ENCODE results near the gene ACVR1.

The ACVR1 gene

DNA sequence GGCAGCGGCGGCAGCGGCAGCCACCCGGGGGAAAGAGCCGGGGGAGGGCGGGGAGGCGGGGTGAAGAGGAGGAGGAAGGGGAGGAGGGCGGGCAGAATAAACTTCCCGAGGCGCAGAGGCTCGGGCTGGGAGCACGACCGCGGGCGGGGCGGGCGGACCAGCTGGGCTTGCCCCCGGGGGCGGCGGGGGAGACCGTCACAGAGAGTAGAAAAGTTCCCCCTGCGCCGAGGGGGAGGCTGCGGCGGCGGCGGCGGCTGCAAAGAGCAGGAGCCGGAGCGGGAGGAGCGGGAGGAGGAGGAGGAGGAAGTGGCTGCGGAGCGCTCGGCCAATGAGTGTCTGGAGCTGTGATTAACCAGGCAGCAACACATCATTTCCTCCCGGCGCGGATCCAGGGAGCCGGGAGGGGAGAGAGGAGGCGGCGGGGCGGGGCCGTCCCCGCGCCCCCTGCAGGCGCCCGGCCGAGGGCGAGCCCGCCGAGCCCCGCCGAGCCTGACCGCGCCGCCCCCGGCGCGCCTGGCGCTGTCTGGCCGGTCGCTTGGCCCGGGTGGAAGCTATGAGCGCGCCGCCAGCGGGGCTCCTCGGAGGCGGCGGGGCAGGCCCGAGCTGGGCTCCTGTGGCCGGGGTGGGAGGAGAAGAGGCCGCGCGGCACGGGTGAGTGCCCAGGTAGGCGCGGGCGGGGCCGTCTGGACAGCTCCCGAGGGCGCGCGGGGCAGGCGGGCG, at the start of gene ACVR1:
ACVR1 (minus strand) TSS at position 265 of the 720 bp plus-strand sequence. CDS start 76,837 bp downstream, outside the sequence.
- peak; percentile 94 for DNase-seq

DNA sequence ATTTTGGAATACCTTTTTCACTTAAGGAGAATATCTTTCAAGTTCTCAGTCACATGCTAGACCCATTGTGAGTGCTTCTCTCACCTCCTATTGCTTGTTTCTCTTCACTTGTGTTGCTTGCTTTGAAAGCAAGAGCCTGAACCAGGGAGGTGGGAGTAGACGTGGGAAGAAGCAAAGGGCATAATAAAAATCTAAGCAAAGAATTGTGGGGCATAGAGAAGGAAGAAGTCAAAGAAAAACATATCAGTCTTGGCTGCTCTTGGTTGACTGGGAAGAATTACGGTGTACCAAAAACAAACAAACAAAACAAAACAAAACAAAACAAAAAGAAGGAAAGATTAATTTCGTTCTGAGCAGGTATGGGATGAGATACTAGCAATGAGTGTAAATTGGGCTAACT, 48.9 kb upstream of the ACVR1 start:
- DNase-seq: no peak

DNA sequence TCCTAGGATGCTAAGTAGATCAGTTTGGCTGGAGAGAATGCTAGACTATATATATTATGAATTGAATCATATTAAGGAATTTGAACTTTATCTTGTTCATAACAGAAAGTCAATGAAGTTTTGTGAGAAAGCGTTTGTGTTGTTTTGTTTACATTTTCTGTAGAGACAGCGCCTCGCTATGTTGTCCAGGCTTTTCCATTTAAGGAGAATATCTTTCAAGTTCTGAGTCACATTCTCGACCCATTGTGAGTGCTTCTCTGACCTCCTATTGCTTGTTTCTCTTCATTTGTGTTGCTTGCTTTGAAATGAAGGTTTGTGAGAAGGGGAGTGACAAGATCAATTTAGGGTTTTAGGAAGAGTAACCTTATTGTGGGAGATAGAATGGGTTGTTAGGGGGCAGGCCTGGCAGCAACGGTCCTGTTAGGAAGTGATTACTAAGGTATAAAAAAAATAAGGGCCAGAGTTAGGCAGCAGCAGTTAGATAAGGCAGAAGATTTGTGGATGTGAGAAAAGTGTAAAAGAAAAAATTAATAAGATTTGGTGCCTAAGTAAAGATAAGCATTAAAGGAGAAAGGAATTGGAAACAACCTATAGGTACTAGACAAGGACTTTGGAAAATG, 47.6 kb upstream of the ACVR1 start:
- no peak for DNase-seq

DNA sequence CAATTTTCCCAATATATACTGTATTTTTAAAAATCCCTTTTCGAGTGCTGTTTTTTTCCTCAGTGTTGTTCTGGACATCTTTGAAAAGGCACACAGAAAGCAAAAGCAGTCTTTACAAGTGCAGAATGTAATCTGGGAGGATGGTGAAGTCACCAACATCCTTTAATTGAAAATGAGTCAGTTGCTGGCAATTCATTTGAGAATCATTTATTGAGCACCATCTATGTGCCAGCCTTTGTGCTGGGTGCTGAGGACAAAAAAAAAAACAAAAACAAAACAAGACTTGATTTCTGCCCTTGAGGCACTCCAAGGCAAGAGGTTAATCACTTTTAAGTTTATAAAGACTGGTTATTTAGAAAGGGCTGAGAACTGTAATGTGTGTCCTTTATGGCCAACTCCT, 46.7 kb upstream of the ACVR1 start:
- DNase-seq: no peak

DNA sequence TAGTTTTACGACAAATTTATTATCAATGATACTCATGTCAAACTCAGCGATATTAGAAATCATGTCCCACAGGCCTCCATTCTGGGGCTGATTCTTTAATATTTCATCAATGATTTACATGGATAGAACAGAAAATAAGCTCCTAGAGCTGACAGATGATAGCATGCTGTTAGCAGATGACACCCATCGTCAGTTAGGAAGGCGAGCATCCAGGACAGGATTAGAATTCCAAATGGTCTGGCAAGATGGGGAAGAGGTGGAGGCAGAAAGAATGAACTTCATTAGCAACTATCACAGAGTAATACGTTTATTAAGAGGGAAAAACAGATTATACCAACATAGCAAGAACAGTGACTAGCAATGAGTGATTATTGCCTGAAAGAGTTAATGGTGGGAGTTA, 46.2 kb upstream of the ACVR1 start:
- no peak for DNase-seq

DNA sequence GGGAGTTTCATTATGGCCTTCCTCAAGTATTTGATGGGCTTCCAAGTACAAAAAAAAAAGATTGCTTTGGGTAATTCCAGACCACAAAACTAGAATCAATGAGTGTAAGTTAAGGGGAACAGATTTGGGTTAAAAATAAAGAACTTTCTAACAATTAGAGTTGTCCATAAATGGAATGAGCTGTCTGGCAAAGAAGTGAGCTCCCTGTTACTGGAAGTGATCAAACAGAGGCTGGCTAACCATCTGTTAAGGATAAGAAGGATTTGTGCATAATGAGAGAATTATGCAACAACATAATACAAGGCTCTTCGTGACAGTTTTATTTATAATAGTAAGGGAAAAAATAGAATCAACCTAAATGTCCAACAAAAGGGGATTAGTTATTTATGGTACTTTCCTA, 44.6 kb upstream of the ACVR1 start:
- DNase-seq: no peak

DNA sequence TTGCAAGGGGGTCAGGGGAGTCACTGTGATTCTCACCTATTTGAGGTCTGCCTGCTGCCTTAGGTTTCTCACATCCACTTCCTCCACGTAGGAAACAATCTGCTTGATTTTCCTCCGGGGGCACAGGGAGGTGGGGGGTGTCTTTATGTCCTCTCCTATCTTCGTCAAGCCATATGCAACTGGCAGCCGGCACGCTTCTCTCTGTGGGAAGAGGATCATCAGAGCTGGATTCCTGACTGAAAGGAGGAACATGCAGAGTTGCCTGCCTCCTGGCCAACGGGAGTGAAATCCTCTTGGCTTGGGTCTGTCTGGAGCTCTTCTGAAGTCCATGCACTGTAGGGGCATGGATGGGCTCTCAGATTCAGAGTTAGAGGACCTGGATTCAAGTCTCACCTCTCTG, 43.1 kb upstream of the ACVR1 start:
- no peak for DNase-seq

DNA sequence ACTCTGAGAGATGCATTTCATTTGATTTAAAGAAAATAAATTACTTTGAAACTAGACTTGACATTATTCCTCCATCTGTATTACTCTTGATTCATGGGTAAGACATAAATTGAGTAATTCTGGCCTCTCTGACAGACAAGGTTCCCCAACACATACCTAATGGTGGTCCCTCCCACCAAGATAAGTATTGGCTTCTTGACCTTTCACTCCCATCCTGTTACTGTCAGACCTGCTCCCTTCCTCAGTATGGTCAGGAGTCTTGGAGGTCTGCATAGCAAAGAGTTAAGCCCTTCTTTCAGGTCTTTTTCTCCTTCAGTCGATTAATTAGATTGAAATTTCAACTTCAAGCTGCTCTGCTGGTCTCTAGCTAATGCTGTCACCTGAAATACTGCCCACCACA, 42.2 kb upstream of the ACVR1 start:
- DNase-seq: no peak

DNA sequence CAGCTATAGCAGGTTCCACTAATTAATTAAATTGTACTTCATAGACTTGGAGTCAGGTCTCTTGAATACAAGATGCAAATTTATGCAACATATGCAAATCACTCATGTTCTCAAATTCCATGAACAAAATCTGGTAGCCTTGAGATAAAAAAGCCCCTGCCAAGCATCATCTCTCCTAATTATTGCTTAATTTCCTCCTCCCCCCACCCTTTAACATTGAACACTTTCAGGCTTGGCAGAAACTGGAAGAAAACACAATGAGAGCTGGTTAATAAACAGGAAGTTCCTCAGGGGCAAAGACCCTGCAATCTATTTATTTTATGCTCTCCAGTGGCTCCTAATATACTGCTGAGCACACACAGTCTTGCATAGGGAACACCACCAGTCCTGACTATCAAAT, 35.6 kb upstream of the ACVR1 start:
- no peak for DNase-seq

DNA sequence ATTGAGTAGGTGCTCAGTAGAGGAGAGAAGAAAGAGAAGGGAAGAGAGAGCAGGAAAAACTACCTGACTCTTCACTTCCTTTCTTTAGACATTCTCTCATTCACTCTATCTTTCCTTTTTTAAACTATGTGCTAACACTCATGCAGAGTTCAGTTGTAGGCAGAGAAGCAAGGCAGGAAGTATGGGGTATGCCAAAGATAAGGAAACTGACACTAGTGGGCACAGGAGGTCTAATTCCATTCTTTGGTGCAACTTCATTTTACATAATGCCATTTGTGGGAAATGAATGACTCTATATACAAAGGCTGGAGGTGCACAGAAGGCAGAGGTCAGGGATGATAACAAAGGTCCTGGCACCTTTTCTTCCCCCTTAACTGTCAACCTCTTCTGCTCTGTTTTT, 35.1 kb upstream of the ACVR1 start:
- no peak for DNase-seq

DNA sequence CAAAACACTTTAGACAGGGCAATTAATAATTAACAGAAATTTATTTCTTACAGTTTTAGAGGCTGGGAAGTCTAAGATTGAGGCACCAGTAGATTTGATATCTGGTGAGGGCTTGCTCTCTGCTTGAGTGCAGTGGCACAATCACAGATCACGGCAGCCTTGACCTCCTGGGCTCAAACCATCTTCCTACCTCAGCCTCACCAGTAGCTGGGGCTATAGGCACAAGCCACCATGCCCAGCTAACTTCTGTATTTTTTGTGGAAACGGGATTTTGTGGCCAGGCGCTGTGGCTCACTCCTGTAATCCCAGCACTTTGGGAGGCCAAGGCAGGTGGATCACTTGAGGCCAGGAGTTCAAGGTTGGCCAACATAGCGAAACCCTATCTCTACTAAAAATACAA, 29.0 kb upstream of the ACVR1 start:
- no peak for DNase-seq

DNA sequence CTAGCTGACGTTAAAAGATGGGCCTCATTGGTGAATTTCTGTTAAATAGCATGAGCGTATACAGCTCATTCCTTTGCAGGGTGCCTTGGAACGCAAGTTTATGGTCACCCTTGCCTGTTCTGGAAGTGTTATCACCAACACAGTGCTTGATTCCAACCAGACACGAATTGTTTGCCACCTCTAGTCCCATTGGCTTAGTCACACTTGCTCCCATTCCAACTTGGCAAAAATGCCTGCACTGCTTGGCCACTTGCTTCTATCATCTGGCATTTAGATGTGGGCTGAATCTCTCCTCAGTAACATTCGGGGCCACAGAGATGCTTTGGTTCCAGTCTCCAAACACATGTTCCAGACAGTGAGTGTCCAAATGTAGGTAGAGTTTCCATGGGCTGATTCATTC, 27.5 kb upstream of the ACVR1 start:
- no peak for DNase-seq

DNA sequence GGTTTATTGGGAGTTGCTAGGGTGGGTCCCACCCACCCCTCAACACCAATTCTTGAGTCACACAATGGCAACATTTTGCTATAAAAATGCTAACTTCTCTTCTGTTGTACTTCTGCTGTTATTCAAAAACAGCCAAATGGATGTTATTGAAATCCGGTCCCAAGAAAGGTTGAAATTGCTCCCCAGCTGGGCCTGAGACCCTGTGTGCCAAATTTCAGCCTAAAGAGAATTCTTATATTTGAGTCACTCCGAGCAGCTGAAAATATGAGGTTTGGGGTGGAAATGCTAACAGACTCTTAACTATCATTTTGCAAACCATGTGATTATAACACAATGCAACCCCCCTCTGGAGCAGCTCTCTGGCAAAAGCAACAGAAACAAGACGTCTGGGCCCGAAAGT, 27.0 kb upstream of the ACVR1 start:
- DNase-seq: no peak

DNA sequence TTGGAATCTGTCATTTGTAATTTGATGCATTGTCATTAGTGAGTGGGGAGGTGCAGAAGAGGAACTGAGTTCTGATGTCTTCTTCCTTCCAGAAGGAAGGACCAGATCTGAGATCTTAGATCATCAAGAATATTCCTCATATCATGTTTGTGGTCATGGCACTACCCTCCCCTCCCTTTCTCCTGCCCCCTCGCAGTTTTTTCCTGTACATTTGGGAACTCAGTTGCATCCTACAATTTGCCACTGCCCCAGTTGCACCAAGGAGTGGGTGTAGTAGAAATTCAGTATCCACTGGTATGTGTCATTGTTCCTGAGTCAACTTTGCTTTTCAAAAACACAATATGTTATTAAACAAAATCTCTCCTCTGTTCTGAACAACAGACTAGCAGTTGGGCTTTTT, 26.6 kb upstream of the ACVR1 start:
- DNase-seq: no peak

DNA sequence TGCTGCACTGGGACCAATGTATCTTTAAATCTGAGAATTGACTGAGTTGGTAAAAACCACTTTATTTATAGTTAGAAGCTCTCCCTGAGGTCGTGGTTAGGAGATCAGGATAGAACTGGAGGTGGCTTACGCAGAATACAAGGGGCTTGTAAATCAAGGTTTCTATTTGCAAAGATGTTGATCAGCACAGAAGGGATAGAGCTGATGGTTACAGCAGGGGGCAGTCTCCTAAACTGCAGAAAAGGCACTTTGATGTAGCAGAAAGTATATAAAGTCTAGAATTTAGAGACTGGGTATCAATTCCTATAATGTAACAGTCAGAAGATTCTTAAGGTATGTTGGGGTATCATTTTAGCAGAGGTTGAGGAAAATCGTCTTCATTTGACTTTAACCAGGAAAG, 25.2 kb upstream of the ACVR1 start:
- DNase-seq: no peak

DNA sequence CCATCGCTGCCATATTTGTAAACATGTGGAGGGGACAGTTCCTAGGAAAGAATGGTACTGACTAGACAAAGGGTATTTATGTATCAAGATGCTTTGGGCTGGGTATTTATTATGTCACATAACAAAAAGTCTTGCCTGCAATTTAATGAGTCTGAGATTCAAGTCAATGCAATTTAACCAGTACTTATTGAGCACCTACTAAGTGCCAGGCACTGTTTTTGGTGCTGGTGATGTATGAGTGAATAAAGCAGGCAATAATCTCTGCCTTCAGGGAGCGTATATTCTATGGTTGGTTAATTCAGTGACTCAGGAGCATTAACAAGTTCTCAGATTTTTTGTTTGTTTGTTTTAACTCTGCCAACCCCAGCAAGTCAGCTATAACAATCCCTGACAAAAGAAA, 24.6 kb upstream of the ACVR1 start:
- DNase-seq: no peak

DNA sequence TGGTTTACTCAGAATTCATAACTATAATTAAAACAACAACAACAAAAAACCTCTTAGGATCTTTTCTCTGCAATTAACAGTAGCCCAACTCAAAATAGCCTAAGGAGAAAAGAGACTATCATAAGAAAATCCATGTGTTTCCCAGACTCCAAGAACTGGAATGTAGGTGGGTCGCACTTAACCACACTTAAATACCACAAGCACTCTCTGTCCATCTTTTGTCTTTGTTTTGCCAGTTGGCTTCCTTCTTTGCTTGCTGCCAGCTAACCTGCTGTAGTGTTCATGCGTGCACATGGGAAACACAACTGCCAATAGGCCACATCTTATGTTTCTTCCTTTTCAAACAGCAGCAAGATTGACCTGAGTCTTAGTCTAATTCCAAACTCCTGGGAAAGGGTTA, 24.1 kb upstream of the ACVR1 start:
- DNase-seq: no peak

DNA sequence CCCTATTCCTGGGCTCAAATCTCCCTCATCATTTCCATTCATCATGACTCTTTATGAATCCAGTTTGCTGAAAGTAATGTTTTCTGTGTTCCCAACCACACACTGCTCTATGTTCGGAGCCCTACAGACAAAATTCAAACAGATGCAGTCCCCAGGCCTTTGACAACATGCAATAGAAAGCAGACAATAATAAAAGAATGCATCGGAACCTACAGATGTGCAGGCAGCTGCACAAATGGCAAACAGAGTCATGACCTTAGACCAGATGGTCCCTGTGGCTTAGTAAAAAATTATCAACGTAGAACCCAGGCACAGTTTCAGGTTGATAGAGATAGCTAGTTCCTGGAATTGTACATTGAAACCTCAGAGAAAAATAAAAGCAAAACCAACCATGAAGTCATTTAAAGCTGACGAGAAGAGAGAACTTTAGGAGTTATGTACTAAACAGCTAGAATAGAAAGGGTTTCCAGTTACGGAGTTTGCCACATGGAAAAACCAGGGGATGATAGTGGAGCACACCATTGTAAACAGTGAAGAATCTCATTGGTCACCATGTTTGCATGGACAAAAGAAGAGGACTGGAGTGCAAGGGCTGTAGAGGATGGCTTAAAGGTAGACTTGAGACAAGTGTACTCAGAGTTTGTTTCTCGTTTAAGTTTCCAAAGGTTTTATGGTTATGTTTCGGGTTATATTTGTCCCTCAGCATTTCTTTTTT, 23.2 kb upstream of the ACVR1 start:
- peak; percentile 42 for DNase-seq

DNA sequence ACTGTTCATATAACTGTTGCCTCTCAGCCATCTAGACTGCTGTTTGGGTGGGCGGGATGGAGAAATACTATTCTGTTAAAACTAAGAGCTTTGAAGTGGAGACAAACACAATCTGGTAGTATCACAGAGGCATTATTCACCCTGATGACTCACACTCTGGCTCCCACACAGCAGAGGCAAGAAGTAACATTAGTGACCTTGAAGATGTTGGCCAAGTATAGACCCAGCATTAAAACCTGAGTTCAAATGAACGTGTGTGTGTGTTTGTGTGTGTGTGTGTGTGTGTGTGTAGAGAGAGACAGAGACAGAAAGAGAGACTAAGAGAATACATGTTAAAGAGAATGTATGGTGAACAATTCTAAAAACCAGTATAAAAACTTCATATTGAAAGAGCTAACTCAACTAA, 22.5 kb upstream of the ACVR1 start:
- DNase-seq: no peak

DNA sequence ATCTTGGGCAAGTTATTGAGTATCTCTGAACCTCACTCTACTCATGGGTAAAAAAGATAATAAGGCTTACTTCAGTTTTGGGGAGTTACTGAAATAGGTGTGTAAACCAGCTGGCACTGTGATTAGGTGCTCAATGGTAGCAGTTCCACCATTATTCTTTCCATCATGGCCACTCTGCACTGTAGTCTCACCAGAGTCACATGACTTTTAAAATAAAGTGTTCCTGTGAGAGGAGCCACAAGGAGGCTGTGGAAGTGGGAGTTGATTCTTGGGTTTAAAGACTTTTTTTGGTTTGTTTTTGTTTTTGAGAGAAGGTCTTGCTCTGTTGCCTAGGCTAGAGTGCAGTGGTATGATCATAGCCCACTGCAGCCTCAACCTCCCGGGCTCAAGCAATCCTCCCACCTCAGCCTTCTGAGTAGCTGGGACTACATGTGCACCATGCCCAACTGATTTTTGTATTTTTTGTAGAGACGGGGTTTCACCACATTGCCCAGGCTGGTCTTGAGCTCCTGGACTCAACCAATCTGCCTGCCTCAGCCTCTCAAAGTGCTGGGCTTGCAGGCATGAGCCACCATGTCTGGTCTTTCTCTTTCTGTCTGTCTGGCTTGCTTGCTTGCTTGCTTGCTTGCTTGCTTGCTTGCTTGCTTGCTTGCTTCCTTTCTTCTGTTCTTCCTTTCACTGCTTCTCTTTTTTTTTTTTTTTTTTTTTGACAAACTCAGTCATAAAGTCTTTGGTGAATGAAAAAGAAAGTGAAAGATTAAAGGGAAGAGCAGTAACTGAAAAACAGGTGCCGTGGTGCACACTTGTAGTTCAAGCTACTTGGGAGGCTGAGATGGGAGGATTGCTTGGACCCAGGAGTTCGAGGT, 21.2 kb upstream of the ACVR1 start:
- no peak for DNase-seq

DNA sequence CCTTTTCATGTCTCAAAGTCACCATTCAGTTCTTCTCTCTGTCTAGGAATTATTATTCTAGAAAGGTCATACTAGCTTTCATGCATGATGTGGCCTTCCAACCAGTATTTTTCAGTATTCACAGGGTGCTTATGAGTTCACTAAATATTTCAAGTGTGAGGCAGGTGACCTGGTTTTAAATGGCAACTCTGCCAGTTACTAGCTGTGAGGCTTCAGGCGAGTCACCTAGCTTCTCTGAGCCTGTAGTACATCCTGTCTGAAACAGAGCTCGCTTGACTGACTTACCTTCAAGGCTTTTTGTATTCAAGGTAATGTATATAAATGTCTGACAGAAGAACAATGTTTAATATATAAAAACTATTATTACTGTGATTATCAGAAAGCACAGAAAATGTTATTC, 19.4 kb upstream of the ACVR1 start:
- no peak for DNase-seq

DNA sequence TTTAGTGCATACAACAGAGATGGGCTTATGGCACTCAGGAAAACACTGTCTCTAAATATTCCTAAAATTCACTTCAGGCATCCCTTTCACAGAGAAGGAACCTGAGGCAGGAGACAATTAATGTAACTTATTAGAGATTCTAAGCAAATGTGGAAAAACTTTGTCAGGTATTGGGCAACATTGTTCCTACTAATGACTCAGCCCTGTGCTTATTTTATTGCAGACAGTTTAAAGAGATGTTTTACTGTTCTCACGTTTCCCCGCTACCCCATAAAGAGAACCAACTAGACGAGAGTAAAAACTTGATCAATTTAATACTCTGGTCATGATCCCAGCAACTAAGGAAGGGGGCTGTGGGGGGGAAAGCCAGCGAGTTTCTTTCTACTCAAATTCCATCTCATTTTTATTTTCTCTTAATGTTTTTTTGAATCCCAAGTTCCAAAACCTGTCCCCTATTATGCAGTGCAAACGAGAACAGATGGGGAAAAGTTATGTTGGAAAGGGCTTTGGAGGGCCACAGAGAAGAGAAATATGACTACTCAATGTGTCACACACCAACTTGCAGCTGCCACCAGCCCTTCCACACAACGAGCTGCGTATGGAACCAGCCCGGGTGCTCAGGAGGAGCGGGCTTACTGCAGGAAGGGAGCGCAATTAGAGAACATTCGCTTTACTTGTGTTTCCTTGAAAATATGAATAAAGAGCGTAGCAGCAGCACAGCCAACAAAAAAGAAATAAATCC, 18.7 kb upstream of the ACVR1 start:
- peak; percentile 79 for DNase-seq

DNA sequence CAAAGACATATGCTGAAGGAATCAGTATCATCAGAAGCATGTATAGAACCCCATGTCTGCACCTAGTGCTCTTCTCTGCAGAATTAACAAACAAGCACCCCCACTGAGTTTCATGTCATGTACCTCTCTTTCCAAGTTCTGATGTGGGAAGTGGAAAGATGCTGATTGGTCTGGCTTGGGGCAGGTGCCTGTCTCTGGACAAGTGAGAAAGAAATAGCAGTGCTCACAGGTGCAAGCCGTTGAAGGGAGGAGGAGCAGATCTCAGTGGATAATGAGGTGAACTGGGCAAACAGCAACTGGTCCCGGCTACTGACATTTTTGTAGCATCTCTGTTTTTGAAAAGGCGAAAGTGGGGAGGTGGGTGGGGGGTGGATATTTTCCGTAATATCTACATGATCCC, 17.5 kb upstream of the ACVR1 start:
- DNase-seq: no peak

Data from NCI-H2171 treated with DMSO at 0.1 percent for 48 hours (cell line).